PC-9 (cell line): ENCODE results near the gene GATA2. TPM values are rescaled to one million over a fixed set of nuclear protein-coding genes. Genes with fewer than 3 reads are reported as not detected.

Source experiments
- BruUV-seq: library from RNA; stranded (reverse); fragments of 400-500 nt; replicated peaks from 2 replicates; lab custom pipeline; 2021; lab: Mats Ljungman, UMichigan
- CTCF ChIA-PET: fragments of 300-600 bp; sonication (Branson Sonifier 250); formaldehyde crosslinking; loops from one replicate; lab custom pipeline; 2022; ENCODE audit warnings: antibody characterized with exemption; lab: Charles Lee
- POLR2A ChIA-PET: fragments of 300-600 bp; sonication (Branson Sonifier 250); formaldehyde crosslinking; loops from one replicate; lab custom pipeline; 2022; ENCODE audit warnings: antibody characterized with exemption; ENCODE audit not compliant: unreplicated experiment; lab: Charles Lee
- DNase-seq, 2 experiments: peaks; one replicate each; pipeline versions ENCODE4 v3.0.0 to v3.0.0-alpha.2; 2015 to 2022; ENCODE audit warnings: mixed read lengths in 1 of 2
- H2AFZ ChIP-seq: fragments of 200-600 bp; sonication (generic); 2 replicates; pipeline ENCODE4 v1.8.1; 2017; ENCODE audit warnings: antibody characterized with exemption
- H3F3A ChIP-seq: fragments of 200-600 bp; sonication (generic); 2 replicates; pipeline ENCODE4 v1.8.1; 2017; ENCODE audit warnings: antibody characterized with exemption, mild to moderate bottlenecking, low read depth; ENCODE audit not compliant: insufficient read depth
- H3K27ac ChIP-seq: fragments of 200-600 bp; sonication (generic); 2 replicates; pipeline ENCODE4 v1.6.1; 2016; ENCODE audit warnings: mixed run types
- H3K27me3 ChIP-seq: fragments of 200-600 bp; sonication (generic); 2 replicates; pipeline ENCODE4 v1.6.1; 2016; ENCODE audit warnings: low read depth, mixed run types; ENCODE audit not compliant: insufficient read depth
- H3K36me3 ChIP-seq: fragments of 200-600 bp; sonication (generic); 2 replicates; pipeline ENCODE4 v1.6.1; 2016; ENCODE audit warnings: low read depth, mixed run types
- H3K4me1 ChIP-seq: fragments of 200-600 bp; sonication (generic); replicated peaks from 2 replicates; pipeline ENCODE4 v1.6.1; 2016; ENCODE audit warnings: mixed run types; ENCODE audit not compliant: insufficient read depth
- H3K4me2 ChIP-seq: fragments of 200-600 bp; sonication (generic); 2 replicates; pipeline ENCODE4 v1.6.1; 2017; ENCODE audit warnings: mixed run types
- H3K4me3 ChIP-seq: fragments of 200-600 bp; sonication (generic); 2 replicates; pipeline ENCODE4 v1.6.1; 2016; ENCODE audit warnings: mixed run types
- H3K79me2 ChIP-seq: fragments of 200-600 bp; sonication (generic); 2 replicates; pipeline ENCODE4 v1.6.1; 2017; ENCODE audit warnings: low read depth, mixed run types
- H3K9me2 ChIP-seq: fragments of 200-600 bp; sonication (generic); 2 replicates; pipeline ENCODE4 v1.8.1; 2017; ENCODE audit warnings: mild to moderate bottlenecking; ENCODE audit not compliant: insufficient read depth
- H3K9me3 ChIP-seq: fragments of 200-600 bp; sonication (generic); 2 replicates; pipeline ENCODE4 v1.8.1; 2016; ENCODE audit warnings: low read depth; ENCODE audit not compliant: insufficient read depth
- H4K20me1 ChIP-seq: fragments of 200-600 bp; sonication (generic); 2 replicates; pipeline ENCODE4 v1.8.1; 2017; ENCODE audit not compliant: insufficient read depth
- CTCF ChIP-seq: fragments of 200-600 bp; sonication (generic); conservative IDR thresholded peaks from 2 replicates; pipeline ENCODE4 v1.6.1; 2017; ENCODE audit warnings: mixed run types, antibody characterized with exemption, mild to moderate bottlenecking, moderate library complexity
- EZH2 ChIP-seq: fragments of 200-600 bp; sonication (generic); IDR thresholded peaks from 2 replicates; pipeline ENCODE4 v1.8.0; 2017; ENCODE audit warnings: antibody characterized with exemption, low read depth
- intact Hi-C: fragments of 100-400 bp; cut with micrococcal nuclease; formaldehyde crosslinking; loops from one replicate; pipeline ENCODE4 v1.10.0; 2022; ENCODE audit not compliant: unreplicated experiment
- total RNA-seq: library from RNA; stranded (reverse); gene quantifications from 2 replicates; pipeline ENCODE4 v1.2.3, GENCODE V29; 2021

Gene GATA2
- total RNA-seq, 1 experiment from 2014 or later, result 29.0 TPM

GRCh38 chr3:128487813-128488635, 5.0 kb downstream of the GATA2 start:
- peaks cover 44% of the 10 kb centered on the region for H3K4me1 ChIP-seq
- peaks cover 46% of the 10 kb centered on the region for H3K79me2 ChIP-seq
- peak overlapping the region; percentile 7; the same call in 1 of the 2 replicates for H3K27ac ChIP-seq
- H3K27me3 ChIP-seq, result no peaks in the 10 kb centered on the region
- DNase-seq, result peak; percentile 81 to 94
- TF ChIP-seq CTCF, result no peak
- TF ChIP-seq EZH2, result no peak
- intact Hi-C loops, result loop anchor here (1.0 to 10.0 kb wide), 5 partner anchors 53 to 893 kb away; partner anchors contain the start of genes MCM2 and TPRA1
- H4K20me1 ChIP-seq, result no peaks in the 10 kb centered on the region
- no peaks in the 10 kb centered on the region for H3K36me3 ChIP-seq
- H3K4me3 ChIP-seq, result peak overlapping the region; percentile 93
- H3K9me2 ChIP-seq, result no peaks in the 10 kb centered on the region
- POLR2A ChIA-PET, result interaction anchor here (0.5 to 0.6 kb wide), 3 partner anchors 17 to 94 kb away, joined by 3 to 23 read pairs (median 6); no protein-coding TSS in a partner anchor
- H2AFZ ChIP-seq, result peak overlapping the region; percentile 93
- H3K4me2 ChIP-seq, result peak overlapping the region; percentile 87
- no peaks in the 10 kb centered on the region for H3K9me3 ChIP-seq
- H3F3A ChIP-seq, result peaks cover 19% of the 10 kb centered on the region; the same call in 1 of the 2 replicates
- CTCF ChIA-PET, result interaction anchor here (0.8 kb wide), 1 partner anchor 14 kb away, joined by 3 read pairs; no protein-coding TSS in a partner anchor
- no TSS peak for BruUV-seq

GRCh38 chr3:128487538-128487812, 5.5 kb downstream of the GATA2 start:
- DNase-seq, result no peak
- no peak overlapping the region for H3K27ac ChIP-seq
- ChIA-PET CTCF (interaction anchor here (0.8 kb wide), 1 partner anchor 13 kb away, joined by 3 read pairs; no protein-coding TSS in a partner anchor), POLR2A (no interaction called here)
- peak overlapping the region; percentile 93 for H2AFZ ChIP-seq
- H3K79me2 ChIP-seq, result peaks cover 46% of the 10 kb centered on the region
- no TSS peak for BruUV-seq
- H4K20me1 ChIP-seq, result no peaks in the 10 kb centered on the region
- H3K4me3 ChIP-seq, result peak overlapping the region; percentile 93
- peak overlapping the region; percentile 87 for H3K4me2 ChIP-seq
- H3K27me3 ChIP-seq, result no peaks in the 10 kb centered on the region
- intact Hi-C loops, result loop anchor here (5.0 to 10.0 kb wide), 2 partner anchors 315 to 893 kb away; partner anchors contain the start of genes MCM2 and TPRA1
- H3K36me3 ChIP-seq, result no peaks in the 10 kb centered on the region
- H3K9me2 ChIP-seq, result no peaks in the 10 kb centered on the region
- no peaks in the 10 kb centered on the region for H3K9me3 ChIP-seq
- peaks cover 49% of the 10 kb centered on the region for H3K4me1 ChIP-seq
- no peak for TF ChIP-seq EZH2
- TF ChIP-seq CTCF, result no peak
- peaks cover 20% of the 10 kb centered on the region; the same call in 1 of the 2 replicates for H3F3A ChIP-seq

- H3K79me2 ChIP-seq, result peaks cover 48% of the 10 kb centered on the region
- ChIA-PET CTCF (no interaction called here), POLR2A (interaction anchor here (0.6 kb wide), 1 partner anchor 90 kb away, joined by 3 read pairs; no protein-coding TSS in a partner anchor)
- no peaks in the 10 kb centered on the region for H3K9me2 ChIP-seq
- H3F3A ChIP-seq, result peaks cover 20% of the 10 kb centered on the region; the same call in 1 of the 2 replicates
- TF ChIP-seq CTCF (no peak), EZH2 (no peak)
- H3K9me3 ChIP-seq, result no peaks in the 10 kb centered on the region
- TSS peak; percentile 54 for BruUV-seq
- no peaks in the 10 kb centered on the region for H3K36me3 ChIP-seq
- no peaks in the 10 kb centered on the region for H4K20me1 ChIP-seq
- H2AFZ ChIP-seq, result peak overlapping the region; percentile 93
- no peaks in the 10 kb centered on the region for H3K27me3 ChIP-seq
- intact Hi-C loops, result loop anchor here (5.0 to 10.0 kb wide), 2 partner anchors 315 to 892 kb away; partner anchors contain the start of genes MCM2 and TPRA1
- peak overlapping the region; percentile 93 for H3K4me3 ChIP-seq
- peaks cover 52% of the 10 kb centered on the region for H3K4me1 ChIP-seq
- peak in 1 of 2 experiments; percentile 45 for DNase-seq
- H3K4me2 ChIP-seq, result peak overlapping the region; percentile 87
- H3K27ac ChIP-seq, result no peak overlapping the region
These were observed 6.1 kb downstream of the GATA2 start for GRCh38 chr3:128486681-128487537.
